A549 (cell line): ENCODE measurements around the gene CILP.

ENCODE experiments used
- CHD2 ChIP-seq: fragments of 150-350 bp; IDR thresholded peaks from 2 replicates; pipeline ENCODE4 v1.6.1; 2014; ENCODE audit warnings: low read length; ENCODE audit not compliant: partially characterized antibody
- EP300 ChIP-seq, 2 experiments: fragments of >200 bp; sonication (Bioruptor Twin); formaldehyde crosslinking; IDR thresholded peaks; 2 replicates in 1 of 2; 3 replicates in 1 of 2; pipeline ENCODE4 v1.6.1; 2016 to 2017
- HDAC2 ChIP-seq: fragments of 200-600 bp; sonication (generic); IDR thresholded peaks from 2 replicates; pipeline ENCODE4 v1.6.1; 2016
- HOXA7 ChIP-seq: fragments of 250-450 bp; sonication (Bioruptor Pico); IDR thresholded peaks from 2 replicates; pipeline ENCODE4 v1.5.0; 2020; ENCODE audit warnings: mild to moderate bottlenecking, moderate library complexity
- JUNB ChIP-seq: fragments of >200 bp; sonication (Bioruptor Twin); formaldehyde crosslinking; IDR thresholded peaks from 2 replicates; pipeline ENCODE4 v1.6.1; 2016
- MAX ChIP-seq: IDR thresholded peaks from 2 replicates; pipeline ENCODE4 v1.6.1; 2012
- MAZ ChIP-seq: fragments of 150-350 bp; IDR thresholded peaks from 2 replicates; pipeline ENCODE4 v1.6.1; 2014; ENCODE audit warnings: antibody characterized with exemption, low read depth, low read length, borderline replicate concordance
- NPAS2 ChIP-seq: fragments of 250-450 bp; sonication (Bioruptor Pico); IDR thresholded peaks from 2 replicates; pipeline ENCODE4 v1.8.0; 2022; ENCODE audit warnings: mild to moderate bottlenecking, moderate library complexity, borderline replicate concordance
- ZC3H11A ChIP-seq: fragments of 450-650 bp; IDR thresholded peaks from 2 replicates; pipeline ENCODE4 v1.6.1; 2014; ENCODE audit warnings: antibody characterized with exemption, mild to moderate bottlenecking
- TF ChIP-seq, protein P1 (sequence below): fragments of >200 bp; sonication (Bioruptor Twin); formaldehyde crosslinking; IDR thresholded peaks from 3 replicates; pipeline ENCODE4 v1.5.1; 2016
- TF ChIP-seq, protein P2 (sequence below): fragments of 150-350 bp; IDR thresholded peaks from 2 replicates; pipeline ENCODE4 v1.6.1; 2014; ENCODE audit warnings: low read depth, mild to moderate bottlenecking, low read length

DNA sequence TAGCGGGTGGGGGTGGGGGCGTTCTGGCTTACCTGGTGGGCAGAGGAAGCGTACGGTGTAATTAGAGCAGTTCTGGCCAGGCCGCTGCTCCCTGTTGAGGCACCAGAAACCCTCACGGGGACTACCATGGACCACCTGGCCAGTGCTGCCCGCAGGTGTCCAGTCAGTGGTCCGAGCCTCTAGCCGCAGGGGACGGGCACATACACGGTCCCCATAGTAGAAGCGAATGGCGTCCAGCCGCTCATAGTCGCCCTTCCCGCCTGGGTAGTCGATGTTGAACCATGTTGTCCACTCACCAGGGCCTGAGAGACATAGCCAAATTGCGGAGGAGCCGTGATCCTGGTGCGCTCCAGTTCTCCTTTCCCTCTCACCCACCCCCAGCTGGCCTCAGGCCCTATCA is 4.5 kb downstream of the CILP start:
- TF ChIP-seq NPAS2 (no peak), MAZ (no peak), ZC3H11A (no peak), HOXA7 (no peak), EP300 (IDR thresholded peaks at IDR 0.05) (no peak), CHD2 (no peak), MAX (no peak), HDAC2 (no peak), JUNB (no peak)
- TF ChIP-seq, protein P1, sequence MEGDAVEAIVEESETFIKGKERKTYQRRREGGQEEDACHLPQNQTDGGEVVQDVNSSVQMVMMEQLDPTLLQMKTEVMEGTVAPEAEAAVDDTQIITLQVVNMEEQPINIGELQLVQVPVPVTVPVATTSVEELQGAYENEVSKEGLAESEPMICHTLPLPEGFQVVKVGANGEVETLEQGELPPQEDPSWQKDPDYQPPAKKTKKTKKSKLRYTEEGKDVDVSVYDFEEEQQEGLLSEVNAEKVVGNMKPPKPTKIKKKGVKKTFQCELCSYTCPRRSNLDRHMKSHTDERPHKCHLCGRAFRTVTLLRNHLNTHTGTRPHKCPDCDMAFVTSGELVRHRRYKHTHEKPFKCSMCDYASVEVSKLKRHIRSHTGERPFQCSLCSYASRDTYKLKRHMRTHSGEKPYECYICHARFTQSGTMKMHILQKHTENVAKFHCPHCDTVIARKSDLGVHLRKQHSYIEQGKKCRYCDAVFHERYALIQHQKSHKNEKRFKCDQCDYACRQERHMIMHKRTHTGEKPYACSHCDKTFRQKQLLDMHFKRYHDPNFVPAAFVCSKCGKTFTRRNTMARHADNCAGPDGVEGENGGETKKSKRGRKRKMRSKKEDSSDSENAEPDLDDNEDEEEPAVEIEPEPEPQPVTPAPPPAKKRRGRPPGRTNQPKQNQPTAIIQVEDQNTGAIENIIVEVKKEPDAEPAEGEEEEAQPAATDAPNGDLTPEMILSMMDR = no peak
- TF ChIP-seq, protein P2, sequence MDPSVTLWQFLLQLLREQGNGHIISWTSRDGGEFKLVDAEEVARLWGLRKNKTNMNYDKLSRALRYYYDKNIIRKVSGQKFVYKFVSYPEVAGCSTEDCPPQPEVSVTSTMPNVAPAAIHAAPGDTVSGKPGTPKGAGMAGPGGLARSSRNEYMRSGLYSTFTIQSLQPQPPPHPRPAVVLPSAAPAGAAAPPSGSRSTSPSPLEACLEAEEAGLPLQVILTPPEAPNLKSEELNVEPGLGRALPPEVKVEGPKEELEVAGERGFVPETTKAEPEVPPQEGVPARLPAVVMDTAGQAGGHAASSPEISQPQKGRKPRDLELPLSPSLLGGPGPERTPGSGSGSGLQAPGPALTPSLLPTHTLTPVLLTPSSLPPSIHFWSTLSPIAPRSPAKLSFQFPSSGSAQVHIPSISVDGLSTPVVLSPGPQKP = no peak
